GM21381 (cell line): ENCODE data around the gene TTPAL.

Experiments
- ATAC-seq: cut with Tn5 transposase; IDR thresholded peaks from one replicate; pipeline ENCODE4 v1.9.1; 2021; ENCODE audit warnings: mild to moderate bottlenecking, moderate library complexity; ENCODE audit not compliant: unreplicated experiment

TTPAL gene, protein sequence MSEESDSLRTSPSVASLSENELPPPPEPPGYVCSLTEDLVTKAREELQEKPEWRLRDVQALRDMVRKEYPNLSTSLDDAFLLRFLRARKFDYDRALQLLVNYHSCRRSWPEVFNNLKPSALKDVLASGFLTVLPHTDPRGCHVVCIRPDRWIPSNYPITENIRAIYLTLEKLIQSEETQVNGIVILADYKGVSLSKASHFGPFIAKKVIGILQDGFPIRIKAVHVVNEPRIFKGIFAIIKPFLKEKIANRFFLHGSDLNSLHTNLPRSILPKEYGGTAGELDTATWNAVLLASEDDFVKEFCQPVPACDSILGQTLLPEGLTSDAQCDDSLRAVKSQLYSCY

GRCh38 chr20:44475694-44476560, at the start of gene TTPAL:
Gene TTPAL, plus strand, starts transcription at chr20:44475874. Its CDS starts 4,126 bp downstream, at chr20:44480000.
- peak; percentile 88 for ATAC-seq

DNA sequence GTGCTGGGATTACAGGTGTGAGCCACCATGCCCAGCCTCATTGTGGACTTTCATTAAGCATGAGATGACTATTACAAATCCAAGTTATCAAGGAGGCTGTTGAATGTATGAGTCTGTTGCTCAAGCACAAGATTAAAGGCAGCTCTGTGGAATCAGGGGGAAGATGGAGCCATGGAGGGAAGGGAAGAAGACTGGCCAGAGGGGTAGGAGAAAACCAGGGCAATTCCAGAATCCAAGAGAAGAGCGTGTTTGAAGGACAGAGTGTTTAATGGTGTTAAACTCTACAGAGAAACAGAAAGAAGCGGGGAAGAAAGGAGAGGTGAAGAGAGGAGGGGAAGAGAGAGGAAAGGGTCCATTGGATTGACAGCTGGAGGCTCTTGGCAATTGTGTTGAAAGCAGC, 49.8 kb upstream of the TTPAL start:
- no peak for ATAC-seq

DNA sequence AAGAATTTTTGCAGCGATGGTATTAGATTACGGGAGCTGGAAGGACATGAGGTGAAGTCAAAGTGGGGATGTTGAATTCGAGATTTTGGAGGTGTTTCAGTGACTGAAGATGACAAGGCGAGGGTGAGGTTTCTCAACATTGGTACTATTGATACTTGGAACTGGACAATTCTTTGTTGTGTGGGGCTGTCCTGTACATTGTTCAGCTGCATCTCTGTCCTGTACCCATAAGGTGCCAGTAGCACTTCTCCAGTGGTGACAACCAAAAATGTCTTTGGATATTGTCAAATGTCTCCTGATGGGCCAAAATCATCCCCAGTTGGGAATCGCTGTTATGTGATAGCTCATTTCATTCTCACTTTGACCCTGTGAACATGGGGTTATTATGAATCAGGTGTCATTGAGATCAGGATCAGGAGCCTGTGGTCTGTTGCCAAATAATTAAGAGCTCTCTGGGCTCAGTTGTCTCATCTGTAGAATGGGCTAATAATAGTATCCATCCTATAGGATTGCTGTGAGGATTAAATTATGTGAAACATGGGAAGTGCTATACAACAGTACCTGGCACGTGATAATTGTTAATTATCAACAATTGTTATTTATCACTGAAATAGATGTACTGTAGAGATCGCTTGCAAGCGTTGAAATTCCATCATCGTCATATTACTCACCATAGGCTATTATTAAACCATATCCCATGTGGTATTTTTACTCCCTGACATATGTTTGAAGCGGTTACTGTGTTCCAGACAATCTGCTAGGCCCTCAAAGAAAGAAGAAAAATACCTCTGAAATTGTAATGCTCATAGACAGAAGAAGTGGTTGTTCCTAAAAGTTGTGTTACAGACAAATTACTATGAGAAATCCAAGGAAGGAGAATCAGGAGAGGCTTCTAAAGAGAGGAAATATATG, 48.5 kb upstream of the TTPAL start:
- no peak for ATAC-seq

- no peak for ATAC-seq
Observed at GRCh38 chr20:44427804-44428173, 47.9 kb upstream of the TTPAL start.

- no peak for ATAC-seq
Observed at GRCh38 chr20:44428174-44429016, 47.3 kb upstream of the TTPAL start.

GRCh38 chr20:44429017-44429339, 46.7 kb upstream of the TTPAL start:
- no peak for ATAC-seq

DNA sequence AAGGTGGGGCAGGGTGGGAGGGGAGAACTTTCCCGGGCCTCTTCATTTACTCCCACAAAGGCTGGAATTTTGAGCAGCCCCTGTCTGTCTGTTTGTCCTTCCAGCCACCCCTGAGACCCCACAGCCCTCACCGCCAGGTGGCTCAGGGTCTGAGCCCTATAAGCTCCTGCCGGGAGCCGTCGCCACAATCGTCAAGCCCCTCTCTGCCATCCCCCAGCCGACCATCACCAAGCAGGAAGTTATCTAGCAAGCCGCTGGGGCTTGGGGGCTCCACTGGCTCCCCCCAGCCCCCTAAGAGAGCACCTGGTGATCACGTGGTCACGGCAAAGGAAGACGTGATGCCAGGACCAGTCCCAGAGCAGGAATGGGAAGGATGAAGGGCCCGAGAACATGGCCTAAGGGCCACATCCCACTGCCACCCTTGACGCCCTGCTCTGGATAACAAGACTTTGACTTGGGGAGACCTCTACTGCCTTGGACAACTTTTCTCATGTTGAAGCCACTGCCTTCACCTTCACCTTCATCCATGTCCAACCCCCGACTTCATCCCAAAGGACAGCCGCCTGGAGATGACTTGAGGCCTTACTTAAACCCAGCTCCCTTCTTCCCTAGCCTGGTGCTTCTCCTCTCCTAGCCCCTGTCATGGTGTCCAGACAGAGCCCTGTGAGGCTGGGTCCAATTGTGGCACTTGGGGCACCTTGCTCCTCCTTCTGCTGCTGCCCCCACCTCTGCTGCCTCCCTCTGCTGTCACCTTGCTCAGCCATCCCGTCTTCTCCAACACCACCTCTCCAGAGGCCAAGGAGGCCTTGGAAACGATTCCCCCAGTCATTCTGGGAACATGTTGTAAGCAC, 46.0 kb upstream of the TTPAL start:
- no peak for ATAC-seq

DNA sequence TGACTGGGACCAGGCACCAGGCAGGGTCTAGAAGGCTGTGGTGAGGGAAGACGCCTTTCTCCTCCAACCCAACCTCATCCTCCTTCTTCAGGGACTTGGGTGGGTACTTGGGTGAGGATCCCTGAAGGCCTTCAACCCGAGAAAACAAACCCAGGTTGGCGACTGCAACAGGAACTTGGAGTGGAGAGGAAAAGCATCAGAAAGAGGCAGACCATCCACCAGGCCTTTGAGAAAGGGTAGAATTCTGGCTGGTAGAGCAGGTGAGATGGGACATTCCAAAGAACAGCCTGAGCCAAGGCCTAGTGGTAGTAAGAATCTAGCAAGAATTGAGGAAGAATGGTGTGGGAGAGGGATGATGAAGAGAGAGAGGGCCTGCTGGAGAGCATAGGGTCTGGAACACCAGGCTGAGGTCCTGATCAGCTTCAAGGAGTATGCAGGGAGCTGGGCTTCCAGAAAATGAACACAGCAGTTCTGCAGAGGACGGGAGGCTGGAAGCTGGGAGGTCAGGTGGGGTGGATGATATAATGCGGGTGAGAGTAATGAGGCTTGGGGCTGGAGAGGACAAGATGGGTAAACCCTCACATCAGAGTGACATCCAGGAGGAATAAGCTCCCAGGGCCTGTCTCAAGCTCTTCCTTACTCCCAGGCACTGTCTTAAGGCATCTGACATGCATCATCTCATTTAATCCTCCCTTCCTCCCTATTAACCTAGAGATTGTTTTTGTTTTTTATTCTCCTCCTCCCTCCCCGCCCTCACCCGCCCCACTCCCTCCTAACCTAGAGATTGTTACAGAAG, 45.2 kb upstream of the TTPAL start:
- ATAC-seq: no peak

GRCh38 chr20:44431118-44431501, 44.6 kb upstream of the TTPAL start:
- ATAC-seq: no peak

DNA sequence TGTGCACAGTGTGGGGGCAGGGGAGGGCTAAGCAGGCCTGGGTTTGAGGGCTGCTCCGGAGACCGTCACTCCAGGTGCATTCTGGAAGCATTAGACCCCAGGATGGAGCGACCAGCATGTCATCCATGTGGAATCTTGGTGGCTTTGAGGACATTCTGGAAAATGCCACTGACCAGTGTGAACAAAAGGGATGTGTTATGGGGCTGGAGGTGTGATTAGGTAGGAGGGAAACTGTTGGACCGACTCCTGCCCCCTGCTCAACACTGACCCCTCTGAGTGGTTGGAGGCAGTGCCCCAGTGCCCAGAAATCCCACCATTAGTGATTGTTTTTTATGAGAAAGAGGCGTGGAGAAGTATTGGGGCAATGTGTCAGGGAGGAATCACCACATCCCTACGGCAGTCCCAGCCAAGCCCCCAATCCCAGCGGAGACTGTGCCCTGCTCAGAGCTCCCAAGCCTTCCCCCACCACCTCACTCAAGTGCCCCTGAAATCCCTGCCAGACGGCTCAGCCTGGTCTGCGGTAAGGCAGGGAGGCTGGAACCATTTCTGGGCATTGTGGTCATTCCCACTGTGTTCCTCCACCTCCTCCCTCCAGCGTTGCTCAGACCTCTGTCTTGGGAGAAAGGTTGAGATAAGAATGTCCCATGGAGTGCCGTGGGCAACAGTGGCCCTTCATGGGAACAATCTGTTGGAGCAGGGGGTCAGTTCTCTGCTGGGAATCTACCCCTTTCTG, 44.0 kb upstream of the TTPAL start:
- ATAC-seq: no peak

DNA sequence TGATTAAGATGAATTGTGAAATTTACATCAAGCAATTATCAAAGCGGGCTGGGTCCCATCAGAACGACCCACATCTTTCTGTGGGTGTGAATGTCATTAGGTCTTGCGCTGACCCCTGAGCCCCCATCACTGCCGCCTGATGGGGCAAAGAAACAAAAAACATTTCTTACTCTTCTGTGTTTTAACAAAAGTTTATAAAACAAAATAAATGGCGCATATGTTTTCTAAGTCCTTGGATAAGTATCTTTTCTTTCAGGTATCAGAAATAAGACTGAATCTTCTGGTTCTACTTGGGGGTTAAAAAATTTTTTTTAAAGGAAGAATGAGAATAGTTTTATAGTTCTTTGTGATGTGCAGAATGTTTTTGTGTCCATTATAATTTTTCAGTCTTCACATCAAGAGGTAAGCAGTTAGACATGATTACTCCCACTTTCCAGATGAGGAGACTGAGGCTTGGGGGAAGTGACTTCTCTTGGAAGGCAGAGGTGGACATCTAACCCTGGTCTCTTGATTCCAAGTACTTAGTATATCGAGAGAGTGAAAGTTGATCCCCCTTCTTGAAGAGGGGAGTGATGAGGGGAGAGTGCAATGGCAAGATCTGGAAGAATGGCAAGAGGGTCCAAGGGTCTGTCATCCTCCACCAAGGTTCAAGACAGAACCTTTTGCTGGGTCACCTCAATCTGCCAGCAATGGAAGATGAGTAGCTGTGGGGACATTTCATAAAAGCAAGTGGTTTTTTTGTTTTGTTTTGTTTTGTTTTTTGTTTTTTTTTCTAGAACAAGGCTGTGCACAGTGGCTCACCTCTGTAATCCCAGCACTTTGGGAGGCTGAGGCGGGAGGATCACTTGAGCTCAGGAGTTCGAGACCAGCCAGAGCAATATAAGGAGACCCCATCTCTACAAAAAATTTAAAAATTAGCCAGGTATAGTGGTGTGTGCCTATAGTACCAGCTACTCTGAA, 42.8 kb upstream of the TTPAL start:
- no peak for ATAC-seq

DNA sequence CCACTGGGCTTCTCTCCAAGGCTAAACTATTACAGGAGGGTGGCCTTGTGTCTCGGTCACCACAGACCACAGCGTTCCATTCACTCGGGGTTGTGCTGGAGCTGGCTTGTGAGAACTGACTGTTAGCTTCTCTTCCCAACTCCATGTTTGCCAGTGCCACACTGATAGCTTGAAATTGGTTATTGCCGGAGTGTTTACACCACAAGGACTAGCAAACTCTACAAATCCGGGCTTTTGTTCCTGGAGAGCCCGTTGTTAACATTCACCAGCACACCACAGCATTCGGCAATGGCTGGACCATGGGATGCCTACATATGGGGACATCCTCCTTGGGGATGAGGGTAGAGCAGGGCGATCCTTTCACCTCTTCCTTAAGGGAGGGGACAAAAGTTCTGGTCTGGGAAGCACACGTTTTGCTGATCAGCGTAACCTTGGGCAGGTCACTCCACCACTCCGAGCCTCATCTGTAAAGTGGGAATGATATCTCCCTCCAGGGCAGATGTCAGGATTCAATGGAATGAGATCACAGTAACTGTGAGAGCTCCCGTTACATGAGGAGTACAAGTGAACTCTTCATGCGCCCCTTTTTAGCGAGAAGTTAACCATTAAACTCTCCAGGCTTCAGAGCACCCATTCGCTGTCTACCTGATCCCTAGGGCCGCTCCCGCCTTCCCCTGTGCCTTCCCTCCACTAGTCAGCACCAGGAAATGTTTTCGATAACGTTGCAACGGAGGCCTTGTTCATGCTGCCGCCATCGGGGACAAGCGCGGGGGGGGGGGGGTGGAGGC, 41.7 kb upstream of the TTPAL start:
- ATAC-seq: no peak

- no peak for ATAC-seq
Observed at GRCh38 chr20:44435630-44436335, 39.9 kb upstream of the TTPAL start.

GRCh38 chr20:44436393-44436792, 39.3 kb upstream of the TTPAL start:
- ATAC-seq: no peak

DNA sequence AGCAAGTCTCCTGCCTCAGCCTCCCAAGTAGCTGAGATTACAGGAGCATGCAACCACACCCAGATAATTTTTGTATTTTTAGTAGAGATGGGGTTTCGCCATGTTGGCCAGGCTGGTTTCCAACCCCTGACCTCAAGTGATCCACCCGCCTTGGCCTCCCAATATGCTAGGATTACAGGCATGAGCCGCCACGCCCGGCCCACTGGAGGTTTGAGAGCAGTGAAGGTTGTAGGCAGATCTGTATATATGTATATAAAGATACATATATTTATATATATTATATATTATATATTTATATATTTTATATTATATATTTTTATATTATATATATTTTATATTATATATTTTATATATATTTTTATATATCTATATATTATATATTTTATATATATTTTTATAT, 38.2 kb upstream of the TTPAL start:
- ATAC-seq: no peak

GRCh38 chr20:44438782-44439181, 36.9 kb upstream of the TTPAL start:
- no peak for ATAC-seq
